Mesothelial cell of epicardium (in vitro differentiated cells): Measurements from ENCODE around the gene OPA1. TPM values are rescaled to one million over a fixed set of nuclear protein-coding genes. Genes with fewer than 3 reads are reported as not detected.

ENCODE experiments used
- DNase-seq, 2 experiments: peaks; one replicate each; pipeline ENCODE4 v3.0.0; 2021; ENCODE audit warnings: low spot score in 2 of 2; ENCODE audit not compliant: unreplicated experiment in 2 of 2
- H3K27ac Mint-ChIP-seq: 2 replicates; pipeline ENCODE4 v1.8.0; 2021; ENCODE audit warnings: mixed read lengths
- H3K27me3 Mint-ChIP-seq: 2 replicates; pipeline ENCODE4 v1.8.0; 2021; ENCODE audit warnings: low read depth, mixed read lengths
- H3K36me3 Mint-ChIP-seq: 2 replicates; pipeline ENCODE4 v1.8.0; 2021; ENCODE audit warnings: mixed read lengths
- H3K4me1 Mint-ChIP-seq: 2 replicates; pipeline ENCODE4 v1.8.0; 2021; ENCODE audit warnings: mixed read lengths
- H3K4me3 Mint-ChIP-seq: 2 replicates; pipeline ENCODE4 v1.8.0; 2021; ENCODE audit warnings: mild to moderate bottlenecking, moderate library complexity, mixed read lengths
- H3K9me3 Mint-ChIP-seq: 2 replicates; pipeline ENCODE4 v1.8.0; 2021; ENCODE audit warnings: mixed read lengths
- total RNA-seq: library from RNA; stranded (reverse); gene quantifications from 3 replicates; pipeline ENCODE4 v1.2.1, GENCODE V29; 2021
- TF ChIP-seq, protein P1 (sequence below): fragments of 200-600 bp; sonication (generic); IDR thresholded peaks from one replicate; pipeline ENCODE4 v1.5.0; 2021; ENCODE audit warnings: antibody characterized with exemption; ENCODE audit not compliant: unreplicated experiment

OPA1 gene
- total RNA-seq, 1 donor from 2014 or later: 60.1 TPM

- H3K9me3 Mint-ChIP-seq: peaks cover 14% of the 10 kb centered on the region
- peaks cover 32% of the 10 kb centered on the region for H3K4me1 Mint-ChIP-seq
- H3K27me3 Mint-ChIP-seq: no peaks in the 10 kb centered on the region
- peak overlapping the region; percentile 1 for H3K27ac Mint-ChIP-seq
- DNase-seq: no peak
- TF ChIP-seq, protein P1, sequence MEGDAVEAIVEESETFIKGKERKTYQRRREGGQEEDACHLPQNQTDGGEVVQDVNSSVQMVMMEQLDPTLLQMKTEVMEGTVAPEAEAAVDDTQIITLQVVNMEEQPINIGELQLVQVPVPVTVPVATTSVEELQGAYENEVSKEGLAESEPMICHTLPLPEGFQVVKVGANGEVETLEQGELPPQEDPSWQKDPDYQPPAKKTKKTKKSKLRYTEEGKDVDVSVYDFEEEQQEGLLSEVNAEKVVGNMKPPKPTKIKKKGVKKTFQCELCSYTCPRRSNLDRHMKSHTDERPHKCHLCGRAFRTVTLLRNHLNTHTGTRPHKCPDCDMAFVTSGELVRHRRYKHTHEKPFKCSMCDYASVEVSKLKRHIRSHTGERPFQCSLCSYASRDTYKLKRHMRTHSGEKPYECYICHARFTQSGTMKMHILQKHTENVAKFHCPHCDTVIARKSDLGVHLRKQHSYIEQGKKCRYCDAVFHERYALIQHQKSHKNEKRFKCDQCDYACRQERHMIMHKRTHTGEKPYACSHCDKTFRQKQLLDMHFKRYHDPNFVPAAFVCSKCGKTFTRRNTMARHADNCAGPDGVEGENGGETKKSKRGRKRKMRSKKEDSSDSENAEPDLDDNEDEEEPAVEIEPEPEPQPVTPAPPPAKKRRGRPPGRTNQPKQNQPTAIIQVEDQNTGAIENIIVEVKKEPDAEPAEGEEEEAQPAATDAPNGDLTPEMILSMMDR: no peak
- peaks cover 4% of the 10 kb centered on the region for H3K36me3 Mint-ChIP-seq
- no peak overlapping the region for H3K4me3 Mint-ChIP-seq
Measured at GRCh38 chr3:193746832-193747231, 153.8 kb downstream of the OPA1 start.

Other genes with a start within 250 kb of the OPA1 start
- gene ATP13A5, start 214.5 kb upstream of the OPA1 start, total RNA-seq: not detected in 3 replicates
- 1.9 to 2.0 TPM (median 2.0 TPM) in 3 replicates for gene ATP13A4, start 38.3 kb upstream of the OPA1 start, total RNA-seq